NB4 (cell line): ENCODE measurements around the gene NLRP6.

Source experiments
- CTCF ChIP-seq: IDR thresholded peaks from one replicate; pipeline ENCODE4 v1.5.1; 2012; ENCODE audit warnings: low read depth, low read length
- POLR2A ChIP-seq: IDR thresholded peaks from 2 replicates; pipeline ENCODE4 v1.6.1; 2011; ENCODE audit warnings: mild to moderate bottlenecking; ENCODE audit not compliant: insufficient read length; ENCODE audit errors: extremely low read depth

DNA sequence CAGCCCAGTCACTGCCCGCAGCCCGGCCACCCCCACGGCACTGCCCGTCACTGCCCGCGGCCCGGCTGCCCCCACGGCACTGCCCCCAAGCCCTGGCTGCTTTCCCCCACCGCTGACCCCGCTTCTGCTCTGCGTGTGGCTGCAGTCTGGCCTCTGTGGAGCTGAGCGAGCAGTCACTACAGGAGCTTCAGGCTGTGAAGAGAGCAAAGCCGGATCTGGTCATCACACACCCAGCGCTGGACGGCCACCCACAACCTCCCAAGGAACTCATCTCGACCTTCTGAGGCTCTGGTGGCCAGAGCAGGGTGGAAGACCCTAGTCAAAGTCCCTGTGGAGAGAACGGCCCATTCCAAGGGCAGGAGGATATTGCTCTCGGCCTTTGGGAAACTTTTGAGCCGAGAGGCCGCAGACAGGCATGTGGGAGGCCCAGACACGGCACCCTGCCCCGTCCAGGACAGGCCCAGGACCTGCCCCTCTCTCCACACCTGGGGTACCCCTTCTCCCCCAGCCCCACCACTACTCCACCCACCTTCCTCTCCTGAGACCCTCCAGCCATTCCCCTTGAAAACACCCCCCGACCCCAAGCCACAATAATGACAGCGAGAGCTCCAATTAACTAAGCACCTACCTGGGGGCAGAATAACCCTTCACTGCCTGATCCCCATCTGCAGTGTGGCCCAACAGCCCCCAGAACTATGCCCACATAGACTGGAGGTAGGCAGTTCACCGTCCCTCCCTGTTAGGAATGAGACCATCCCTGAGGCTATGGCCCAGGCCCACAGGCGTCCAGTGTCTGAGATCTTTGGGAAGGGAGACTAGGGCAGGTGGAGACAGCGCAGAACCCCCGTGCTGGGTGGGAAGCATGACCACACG, 7.0 kb downstream of the NLRP6 start:
- no peak for TF ChIP-seq POLR2A
- TF ChIP-seq CTCF, result no peak
